GM19025 (cell line): Measurements from ENCODE around the gene POLR1B.
"Not testable (repeated sequence)": the region's sequence is repeated elsewhere in the genome, so short reads cannot be mapped to it uniquely, and the experiment has no call there.

Source experiments
- ATAC-seq: cut with Tn5 transposase; IDR thresholded peaks from one replicate; pipeline ENCODE4 v1.9.1; 2021; ENCODE audit warnings: mild to moderate bottlenecking, low read depth, moderate library complexity; ENCODE audit not compliant: unreplicated experiment

POLR1B gene

DNA sequence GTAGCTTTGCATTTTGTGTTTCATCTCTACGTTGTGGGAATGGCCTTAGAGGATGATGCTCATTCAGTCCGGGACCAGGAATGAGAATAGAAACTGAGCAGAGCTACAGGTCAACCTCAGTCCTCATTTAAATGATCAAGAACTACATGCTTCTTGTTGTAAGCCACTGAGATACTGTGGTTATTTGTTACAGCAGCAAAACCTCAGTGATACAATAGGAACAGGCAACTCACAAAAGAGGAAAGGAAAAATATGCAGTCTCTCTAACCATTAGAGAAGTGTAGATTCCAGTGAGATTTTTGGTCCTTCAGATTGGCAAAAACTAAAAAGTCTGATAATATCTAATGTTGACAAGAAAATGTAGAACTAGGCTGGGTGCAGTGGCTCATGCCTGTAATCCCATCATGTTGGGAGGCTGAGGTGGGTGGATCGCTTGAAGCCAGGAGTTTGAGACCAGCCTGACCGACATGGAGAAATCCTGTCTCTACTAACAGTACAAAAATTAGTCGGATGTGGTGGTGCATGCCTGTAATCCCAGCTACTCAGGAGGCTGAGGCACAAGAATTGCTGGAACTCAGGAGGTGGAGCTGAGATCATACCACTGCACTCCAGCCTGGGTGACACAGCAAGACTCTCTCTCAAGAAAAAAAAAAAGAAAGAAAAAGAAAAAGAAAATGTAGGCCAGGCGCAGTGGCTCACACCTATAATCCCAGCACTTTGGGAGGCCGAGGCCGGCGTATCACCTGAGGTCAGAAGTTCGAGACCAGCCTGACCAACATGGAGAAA is 55.5 kb downstream of the POLR1B start:
- no peak for ATAC-seq

DNA sequence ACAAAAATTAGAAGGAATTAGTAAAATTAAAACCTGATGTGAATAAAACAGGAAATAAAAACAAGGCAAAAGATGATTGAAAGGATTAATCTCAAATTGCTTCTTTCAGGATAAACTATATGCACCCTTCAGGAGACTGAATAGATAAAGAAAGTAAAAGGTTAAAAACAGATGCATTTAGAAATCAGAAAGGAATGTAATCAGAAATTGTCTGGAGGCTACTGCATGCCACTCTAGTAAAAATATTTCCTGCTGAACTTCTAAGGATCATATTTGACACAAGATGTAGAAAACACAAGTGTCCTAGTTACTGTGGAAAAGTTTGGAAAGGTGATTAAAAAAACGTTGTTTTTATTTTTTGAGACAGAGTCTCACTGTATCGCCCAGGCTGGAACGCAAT is 58.4 kb downstream of the POLR1B start:
- ATAC-seq: no peak

DNA sequence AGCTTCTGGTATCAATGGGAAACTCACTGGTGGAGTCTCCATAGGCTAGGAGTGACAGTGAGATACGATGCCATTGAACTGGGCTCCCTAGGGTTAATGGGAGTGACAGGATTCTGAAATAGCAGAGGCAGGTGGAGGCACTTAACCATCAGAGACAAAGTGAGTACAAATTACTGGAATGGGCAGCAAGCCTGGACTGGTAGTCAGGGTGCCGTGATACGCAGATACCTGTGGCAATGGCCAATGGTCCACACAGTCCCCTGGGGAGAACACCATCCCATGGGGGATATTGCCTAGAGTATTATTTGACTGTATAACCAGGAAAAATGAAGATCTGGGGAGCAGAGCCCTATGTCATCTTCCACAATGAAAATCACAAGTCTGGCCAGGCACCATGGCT is 59.5 kb downstream of the POLR1B start:
- ATAC-seq: no peak

DNA sequence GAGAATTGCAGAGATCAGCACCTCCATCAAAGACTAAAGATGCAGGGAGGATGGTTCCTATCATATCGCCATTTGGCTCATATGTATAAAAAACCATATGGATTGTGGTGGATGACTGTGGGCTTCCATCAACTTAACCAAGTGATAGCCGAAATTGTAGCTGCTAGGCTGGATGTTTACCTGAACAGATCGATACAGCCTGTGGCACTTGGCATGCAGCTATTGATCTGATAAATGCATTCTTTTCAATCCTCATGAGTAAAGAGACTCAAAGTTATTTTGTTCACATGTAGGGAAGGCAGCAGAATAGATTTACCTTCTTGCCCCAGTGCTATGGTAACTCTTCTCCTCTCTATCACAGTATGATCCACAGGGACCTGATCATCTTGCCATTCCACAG is 60.7 kb downstream of the POLR1B start:
- no peak for ATAC-seq

DNA sequence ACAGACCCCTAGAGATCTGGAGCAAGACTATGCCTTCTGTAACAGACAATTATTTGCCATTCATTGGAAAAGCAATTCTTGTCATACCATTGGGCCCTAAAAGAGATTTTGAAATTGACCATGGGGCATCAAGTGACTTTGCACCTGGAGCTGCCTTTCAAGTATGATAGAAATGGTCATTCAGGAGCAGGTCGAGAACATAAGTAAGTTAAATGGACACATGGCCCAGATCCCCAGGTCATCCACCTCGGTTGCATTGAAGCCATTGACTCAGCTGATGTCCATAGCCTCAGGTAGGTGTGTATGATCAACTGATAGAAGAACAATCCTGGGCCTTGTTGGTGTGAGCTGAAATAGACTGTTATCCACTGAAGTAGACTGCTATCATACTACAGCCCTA is 61.5 kb downstream of the POLR1B start:
- ATAC-seq: no peak

DNA sequence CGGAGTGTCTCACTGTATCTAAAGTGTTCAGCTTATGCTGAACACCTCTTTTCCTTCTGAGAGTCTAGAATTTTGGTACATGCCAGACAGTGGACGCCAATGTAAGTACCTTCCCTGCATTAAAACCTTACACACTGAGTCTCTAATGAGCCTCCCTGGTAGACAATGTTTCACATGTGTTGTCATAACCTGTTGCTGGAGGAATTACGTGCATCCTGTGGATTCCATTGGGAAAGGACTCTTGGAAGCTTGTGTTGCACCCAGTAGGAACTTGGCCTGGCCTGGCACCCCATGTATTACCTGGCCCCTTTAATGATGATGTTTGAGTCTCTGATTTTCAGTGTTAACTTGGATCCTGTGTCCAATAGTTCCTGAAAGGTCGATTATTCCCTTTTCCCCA is 62.7 kb downstream of the POLR1B start:
- ATAC-seq: no peak

DNA sequence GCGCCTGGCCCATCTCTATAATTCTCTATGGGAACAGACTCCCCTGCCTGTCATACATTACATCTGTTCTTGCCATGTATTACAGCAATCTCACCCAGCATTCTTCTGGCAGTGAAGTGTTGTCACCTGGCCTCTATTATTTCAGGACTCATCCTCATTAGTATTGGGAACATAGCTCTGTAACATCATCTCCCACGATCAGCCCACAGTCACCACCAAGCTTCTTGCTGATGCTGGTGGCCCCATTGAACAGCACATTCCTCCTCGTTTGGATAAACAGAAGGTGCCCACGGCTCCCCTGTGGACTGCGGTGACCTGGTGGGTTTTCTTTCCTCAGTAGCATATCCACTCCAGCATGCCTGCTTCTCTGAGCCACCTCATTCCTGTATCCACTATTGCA is 63.7 kb downstream of the POLR1B start:
- ATAC-seq: no peak

DNA sequence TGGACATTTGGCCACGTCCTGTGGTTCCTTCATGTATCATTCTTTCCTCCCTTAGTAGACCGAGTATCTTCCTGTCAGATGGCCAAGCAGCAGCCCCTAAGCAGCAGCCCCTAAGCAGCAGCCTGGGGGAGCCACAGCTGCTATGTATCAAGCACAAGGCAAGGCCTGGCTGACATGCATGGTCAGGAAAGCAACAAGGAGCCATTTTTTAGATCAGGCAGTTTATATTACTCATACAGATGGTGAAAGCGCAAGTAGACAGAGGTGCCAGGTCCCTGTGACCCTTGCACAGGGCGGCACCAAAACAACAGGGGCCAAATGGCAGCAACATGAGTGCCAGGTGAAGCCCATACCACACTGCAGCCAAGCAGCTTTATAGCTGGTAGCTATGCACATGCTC is 64.3 kb downstream of the POLR1B start:
- no peak for ATAC-seq

DNA sequence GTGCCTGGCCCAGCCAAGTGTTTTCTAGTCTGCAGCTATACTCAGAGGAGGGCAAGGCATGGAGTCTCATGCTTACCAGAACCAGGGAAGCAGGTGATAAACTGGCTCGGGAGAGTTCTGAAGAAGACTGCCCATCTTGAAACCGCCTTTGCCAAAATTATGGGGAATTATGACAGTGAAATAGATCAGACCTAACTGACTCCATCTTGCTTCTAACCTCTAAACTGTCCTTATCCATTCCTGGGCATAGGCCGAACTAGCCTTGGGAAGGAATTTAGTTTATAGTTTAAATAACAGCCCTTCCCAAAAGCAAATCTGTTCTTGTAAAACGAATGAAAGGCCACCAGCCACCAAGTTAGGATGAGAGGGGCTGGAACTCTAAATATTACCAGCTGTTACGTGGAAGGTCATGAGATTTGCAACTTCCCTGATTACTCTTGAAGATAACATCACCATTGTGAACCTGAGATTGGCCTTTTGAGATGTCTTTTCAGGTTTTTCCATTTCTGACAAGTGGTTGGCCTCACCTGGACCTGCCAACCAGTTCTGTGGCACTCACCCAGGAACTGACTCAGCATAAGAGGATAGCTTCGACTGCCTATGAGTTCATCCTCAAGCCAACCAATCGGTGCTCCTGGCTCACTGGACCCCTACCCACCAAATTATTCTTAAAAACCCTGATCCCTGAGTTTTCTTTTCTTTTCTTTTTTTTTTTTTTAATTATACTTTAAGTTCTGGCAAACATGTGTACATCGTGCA is 65.6 kb downstream of the POLR1B start:
- ATAC-seq: no peak

DNA sequence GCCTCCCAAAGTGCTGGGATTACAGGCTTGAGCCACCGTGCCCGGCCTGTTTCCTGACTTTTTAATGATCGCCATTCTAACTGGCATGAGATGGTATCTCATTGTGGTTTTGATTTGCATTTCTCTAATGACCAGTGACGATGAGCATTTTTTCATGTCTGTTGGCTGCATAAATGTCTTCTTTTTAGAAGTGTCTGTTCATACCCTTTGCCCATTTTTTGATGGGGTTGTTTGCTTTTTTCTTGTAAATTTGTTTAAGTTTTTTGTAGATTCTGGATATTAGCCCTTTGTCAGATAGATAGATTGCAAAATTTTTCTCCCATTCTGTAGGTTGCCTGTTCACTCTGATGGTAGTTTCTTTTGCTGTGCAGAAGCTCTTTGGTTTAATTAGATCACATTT is 67.1 kb downstream of the POLR1B start:
- not testable (repeated sequence) for ATAC-seq

DNA sequence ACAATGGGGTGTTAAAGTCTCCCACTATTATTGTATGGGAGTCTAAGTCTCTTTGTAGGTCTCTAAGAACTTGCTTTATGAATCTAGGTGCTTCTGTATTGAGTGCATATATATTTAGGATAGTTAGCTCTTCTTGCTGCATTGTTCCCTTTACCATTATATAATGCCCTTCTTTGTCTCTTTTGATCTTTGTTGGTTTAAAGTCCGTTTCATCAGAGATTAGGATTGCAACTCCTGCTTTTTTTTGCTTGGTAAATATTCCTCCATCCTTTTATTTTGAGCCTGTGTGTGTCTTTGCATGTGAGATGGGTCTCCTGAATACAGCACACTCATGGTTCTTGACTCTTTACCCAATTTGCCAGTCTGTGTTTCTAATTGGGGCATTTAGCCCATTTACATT is 70.0 kb downstream of the POLR1B start:
- not testable (repeated sequence) for ATAC-seq

DNA sequence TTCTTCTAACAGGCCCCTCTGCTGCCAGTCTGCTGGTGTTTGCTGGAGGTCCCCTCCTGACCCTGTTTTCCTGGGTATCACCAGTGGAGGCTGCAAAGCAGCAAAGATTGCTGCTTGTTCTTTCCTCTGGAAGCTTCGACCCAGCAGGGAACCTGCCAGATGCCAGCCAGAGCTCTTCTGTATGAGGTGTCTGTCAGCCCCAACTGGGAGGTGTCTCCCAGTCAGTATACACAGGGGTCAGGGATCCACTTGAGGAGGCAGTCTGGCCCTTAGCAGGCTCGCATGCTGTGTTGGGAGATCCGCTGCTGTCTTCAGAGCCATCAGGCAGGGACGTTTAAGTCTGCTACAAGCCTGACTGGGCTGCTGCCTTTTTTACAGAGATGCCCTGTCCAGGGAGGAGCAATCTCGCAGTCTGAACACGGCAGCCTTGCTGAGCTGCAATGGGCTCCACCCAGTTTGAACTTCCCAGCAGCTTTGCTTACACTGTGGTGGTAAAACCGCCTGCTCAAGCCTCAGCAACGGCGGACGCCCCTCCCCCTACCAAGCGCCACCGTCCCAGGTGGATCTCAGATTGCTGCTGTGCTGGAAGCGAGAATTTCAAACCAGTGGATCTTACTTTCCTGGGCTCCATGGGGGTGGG is 72.1 kb downstream of the POLR1B start:
- no peak for ATAC-seq

DNA sequence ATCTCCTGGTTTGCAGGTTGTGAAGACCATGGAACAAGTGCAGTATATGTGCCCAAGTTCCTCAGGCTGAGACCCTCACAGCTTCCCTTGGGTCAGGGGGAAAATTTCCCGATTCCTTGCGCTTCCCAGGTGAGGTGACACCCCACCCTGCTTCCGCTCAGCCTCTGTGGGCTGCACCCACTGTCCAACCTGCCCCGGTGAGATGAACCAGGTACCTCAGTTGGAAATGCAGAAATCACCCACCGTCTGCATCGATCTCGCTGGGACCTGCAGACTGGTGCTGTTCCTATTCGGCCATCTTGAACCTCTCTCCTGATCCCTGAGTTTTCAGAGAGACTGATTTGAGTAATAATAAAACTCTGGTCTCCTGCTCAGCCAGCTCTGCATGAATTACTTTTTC is 72.8 kb downstream of the POLR1B start:
- no peak for ATAC-seq

DNA sequence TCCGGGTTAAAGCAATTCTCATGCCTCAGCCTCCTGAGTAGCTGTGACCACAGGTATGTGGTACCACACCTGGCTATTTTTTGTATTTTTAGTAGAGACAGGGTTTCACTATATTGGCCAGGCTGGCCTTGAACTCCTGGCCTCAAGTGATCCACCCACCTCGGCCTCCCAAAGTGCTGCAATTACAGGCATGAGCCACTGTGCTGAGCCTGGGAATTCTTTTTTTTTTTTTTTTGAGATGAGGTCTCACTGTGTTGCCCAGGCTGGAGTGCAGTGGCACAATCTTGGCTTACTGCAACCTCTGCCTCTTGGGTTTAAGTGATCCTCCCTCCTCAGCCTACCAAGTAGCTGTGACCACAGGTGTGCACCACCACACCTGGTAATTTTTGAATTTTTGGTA is 73.5 kb downstream of the POLR1B start:
- ATAC-seq: not testable (repeated sequence)

DNA sequence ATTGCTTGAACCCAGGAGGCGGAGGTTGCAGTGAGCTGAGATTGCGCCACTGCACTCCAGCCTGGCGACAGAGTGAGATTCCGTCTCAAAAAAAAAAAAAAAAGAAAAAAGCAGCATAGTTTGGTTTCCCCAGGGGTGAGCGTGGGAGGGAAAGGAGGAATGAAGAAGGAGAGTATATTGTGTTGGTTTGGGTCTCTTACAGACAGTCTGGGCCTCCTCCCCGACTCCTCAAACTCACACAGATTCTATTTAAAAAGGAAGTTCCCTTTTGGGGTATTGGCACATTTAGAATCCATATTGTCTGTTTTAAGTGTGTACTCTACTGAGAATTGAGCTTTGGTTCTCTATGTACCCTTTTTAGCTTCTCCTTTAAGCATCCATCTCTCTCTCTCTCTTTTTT is 76.1 kb downstream of the POLR1B start:
- no peak for ATAC-seq

DNA sequence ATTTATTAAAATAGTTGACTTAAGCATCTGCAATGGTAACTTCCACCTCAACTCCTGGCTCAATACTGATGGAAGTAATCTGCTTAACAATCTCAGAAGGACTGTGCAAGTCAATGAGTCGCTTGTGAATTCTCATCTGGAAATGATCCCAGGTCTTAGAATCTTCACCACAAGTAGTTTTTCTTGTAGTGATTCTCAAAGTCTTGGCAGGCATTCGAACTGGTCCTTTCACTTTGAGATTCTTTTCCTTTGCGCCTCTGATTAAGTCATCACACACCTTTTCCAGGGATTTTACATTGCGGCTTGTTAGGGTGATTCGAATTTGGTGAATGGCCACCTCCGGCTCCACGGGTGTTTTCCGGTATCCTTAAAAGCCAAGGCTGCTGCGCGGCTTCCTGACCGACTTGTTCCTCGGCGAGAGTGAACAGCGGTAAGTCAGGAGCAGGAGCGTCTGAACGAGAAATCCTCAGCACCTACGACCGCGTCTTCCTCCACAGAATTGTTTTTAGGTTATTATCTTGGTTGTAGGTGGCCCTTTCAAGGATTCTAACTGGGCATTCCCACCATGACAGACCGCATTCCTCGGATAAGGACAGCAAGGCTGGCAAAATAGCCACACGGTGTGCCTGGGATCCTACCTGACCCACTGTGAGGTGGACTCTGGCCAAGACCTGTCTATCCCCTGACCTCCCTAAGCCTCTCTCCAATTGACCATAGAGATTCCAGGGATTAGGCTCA is 79.7 kb downstream of the POLR1B start:
- ATAC-seq: no peak

DNA sequence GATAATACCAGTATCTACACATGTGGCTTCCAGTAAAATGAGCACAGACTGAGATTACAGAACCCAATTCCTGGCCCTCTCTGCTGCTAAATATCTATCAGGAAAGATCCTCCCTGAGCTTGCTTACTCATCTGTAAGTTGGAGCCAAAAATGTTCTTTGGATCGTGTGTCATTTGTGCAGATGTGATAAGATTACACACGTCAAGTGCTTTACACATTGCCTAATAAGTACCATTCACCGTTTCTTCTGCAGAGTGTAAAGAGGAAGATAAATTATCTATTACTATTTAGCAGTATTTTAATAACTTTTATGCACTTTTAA is 80.2 kb downstream of the POLR1B start:
- ATAC-seq: no peak

DNA sequence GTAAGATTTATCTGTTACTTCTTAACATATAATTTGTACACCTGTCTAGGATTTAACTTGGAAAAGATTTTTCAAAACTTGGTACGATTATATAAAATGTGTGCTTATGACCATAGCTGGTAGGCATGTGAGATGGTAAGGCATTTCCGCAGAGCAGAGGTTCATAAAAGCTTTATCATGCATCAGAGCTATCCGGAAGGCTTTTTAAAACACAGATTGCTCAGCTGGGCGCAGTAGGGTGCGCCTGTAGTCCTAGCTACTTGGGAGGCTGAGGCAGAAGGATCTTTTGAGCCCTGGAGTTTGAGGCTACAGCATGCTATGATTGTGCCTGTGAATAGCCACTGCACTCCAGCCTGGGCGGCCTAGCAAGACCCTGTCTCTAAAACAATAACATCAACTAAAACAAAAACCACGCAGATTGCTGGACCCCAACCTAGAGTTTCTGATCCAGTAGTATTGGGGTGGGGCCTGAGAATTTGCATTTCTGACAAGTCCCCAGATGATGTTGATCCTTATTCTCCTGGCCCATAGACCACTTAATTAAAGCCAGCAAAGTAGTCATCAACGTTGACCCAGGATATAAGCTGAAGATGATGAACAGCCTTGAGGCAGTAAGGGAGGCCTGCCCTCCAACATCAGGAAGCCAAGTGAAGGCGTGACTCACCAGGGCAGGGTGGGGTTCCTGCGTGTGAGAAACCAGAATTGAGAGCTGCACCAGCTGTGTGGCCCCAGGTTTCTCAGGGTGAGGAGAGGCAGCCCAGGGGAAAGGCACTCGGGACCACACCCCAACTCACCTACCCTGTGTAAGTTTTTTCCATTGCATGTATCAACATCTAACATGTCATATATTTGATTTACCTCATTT is 81.9 kb downstream of the POLR1B start:
- peak; percentile 64 for ATAC-seq

DNA sequence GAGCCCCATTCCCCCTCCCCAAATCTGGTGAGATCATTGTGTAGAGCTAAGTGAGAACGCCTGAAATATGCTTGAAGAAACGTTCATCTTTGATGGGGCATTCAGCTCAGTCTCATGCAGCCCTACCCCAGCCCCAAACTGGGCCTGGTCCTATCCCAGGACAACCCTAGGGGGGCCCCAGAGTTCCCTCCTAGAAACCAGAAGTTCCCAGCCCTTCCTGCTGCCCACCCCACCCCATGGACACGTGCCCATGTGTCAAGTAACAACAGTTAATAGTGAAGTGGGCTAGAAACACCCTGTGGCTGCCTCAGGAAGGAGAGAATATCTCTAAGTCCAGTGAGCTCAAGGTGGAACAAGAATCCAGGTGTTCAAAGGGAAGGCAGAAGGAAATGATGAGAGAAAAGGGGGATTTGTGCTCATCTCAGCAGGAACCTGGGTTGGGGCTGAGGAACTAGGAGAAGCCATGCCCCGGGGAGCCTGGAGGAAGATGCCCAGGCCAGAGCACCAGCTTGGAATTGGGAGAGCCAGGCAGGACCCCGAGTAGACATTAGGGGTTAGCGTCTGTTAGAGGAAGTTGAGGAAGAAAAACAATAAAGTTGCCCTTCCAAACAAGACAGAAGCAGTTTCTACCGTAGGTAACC is 83.3 kb downstream of the POLR1B start:
- no peak for ATAC-seq

DNA sequence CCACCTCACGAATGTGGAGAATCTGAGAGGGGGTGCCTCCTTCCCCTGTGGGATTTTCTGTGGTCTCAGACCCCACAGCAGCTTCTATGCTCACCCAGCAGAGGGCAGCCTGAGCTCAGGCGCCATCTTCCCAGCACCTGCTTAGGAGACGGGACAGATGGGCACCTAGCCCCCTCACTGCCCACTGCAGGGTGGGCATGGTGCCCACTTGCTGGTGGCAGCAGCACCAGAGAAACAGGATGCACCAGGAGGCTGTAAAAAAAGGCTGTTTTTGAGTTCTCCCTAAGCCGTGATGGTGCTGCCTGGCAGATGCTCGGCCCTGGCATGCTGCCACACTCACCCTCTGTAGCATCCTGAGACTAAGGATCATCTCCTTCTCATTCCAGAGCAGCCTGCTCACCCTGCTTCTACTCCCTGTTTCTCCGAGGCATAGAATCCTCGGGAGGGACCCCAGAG is 84.4 kb downstream of the POLR1B start:
- ATAC-seq: no peak
